ENCODE data around the gene MAGI1.

Gene MAGI1

DNA sequence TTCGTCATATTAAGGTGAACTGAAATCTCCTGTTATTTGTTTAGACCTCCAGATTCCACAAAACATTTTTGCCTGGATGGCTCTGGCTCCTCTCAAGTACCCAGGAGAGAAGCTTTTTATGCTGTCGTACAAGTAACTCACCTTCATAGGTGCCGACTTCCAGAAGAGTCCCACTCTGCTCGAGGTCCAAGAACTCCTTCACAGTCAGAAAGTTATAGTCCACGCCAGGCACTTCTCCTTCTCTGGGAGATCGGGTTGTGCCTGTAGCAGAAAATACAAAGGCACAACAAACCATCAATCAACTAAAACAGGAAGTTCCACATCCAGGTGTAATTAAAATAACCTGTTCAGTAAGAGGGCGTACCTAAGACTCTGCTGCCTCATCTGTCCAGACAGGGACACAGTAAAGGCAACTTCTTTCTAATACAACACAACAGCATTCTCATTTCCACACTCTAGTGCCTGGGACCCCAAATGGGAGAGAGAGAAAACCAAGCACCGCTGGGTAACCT is 545.3 kb downstream of the MAGI1 start:
- DNase-seq = peak; percentile 18

- no peak for DNase-seq
Observed at GRCh38 chr3:65492249-65492648, 546.5 kb downstream of the MAGI1 start.

DNA sequence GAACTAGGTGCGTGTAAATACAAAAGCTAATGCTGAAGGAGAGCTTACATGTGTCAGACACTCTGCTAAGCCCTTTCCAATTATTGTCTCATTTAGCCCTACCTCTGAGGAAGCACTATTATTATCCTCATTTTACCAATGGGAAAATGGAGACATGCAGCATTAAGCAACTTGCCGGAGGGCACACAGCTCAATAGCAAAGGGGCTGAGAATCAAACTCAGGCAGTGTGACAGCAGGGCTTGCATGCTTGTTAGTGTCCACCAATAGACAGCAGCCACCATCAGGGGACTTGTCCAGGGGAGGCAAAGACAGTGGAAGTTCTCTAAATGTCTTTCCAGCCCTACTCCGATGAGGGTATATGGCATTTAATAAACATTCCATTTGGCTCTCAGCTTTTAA is 548.6 kb downstream of the MAGI1 start:
- DNase-seq = no peak

GRCh38 chr3:65489253-65489652 is 549.5 kb downstream of the MAGI1 start:
- DNase-seq = no peak

GRCh38 chr3:65485826-65486469 is 552.8 kb downstream of the MAGI1 start:
- DNase-seq = no peak

DNA sequence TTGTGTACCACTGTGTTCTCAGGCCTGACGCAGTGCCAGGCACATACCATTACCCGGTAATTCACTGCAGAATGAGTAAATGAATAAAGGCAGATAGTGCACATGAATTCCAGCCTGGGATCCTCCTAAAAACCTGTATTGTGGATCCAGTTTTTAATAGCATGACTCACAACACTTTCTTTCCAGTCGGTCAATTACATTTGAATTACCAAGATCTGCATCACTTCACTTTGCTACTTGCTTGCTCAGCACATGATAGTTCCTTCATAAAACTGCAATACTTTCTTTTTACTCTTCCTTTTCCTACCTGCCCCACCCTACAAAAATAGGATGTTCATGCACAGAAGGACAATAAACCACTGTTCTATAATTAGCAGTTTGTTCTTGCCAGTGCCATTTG is 553.8 kb downstream of the MAGI1 start:
- no peak for DNase-seq

DNA sequence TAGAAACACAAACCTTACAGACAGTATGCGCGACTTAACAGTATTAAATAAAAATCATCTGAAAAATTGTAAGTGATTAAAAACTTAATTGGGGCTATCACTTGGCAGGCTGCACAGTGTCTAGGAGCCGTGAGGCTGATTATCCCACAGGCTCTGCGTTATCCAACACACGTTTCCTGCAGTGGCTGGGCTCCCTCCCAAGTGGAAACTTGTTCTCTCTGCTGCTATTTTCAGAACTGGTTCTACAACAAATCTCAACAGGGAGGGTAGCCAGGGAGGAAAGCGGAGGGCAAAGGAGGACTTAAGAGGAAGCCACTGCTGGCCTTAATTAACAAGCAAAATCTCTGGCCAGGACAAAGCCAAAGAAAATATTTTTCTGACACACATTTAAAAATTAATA is 555.2 kb downstream of the MAGI1 start:
- DNase-seq = peak; percentile 51

DNA sequence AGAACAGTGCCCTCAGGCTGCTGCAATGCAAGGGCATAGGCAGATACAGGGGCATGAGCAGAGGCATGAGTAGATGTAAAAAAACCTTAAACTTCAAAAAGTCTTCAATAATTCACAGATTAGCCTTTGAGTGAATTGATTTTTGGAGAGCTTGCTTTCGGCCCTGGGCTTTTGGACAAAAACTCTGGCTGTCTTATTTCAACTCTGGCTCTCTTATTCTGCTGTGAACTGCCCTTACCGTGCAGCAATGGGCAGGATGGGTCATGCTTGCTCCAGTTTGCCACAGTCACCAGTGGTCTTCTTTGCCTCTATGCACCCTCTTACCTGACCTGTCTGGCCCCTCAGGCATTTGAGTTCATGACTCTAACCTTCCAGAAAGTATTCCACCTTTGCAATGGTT is 555.7 kb downstream of the MAGI1 start:
- DNase-seq = no peak

DNA sequence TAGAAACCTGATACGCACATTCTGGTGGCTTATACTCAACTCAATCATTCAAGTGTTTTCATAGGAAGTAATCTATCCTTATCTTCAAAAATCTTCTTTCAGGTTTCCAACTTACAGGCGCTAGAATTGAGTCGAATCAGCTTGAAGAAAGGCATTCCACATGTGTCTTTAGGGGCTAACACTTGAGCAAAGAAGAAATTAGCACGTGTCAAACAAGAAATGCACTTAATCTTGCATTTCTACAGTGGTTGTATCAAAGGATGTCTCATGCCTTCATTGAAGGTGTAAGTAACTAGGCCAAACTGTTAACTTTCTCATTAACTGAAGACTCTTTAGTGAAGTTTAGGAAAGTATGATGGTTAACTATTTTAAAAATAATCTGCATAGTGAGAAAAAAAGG is 557.6 kb downstream of the MAGI1 start:
- DNase-seq = no peak

DNA sequence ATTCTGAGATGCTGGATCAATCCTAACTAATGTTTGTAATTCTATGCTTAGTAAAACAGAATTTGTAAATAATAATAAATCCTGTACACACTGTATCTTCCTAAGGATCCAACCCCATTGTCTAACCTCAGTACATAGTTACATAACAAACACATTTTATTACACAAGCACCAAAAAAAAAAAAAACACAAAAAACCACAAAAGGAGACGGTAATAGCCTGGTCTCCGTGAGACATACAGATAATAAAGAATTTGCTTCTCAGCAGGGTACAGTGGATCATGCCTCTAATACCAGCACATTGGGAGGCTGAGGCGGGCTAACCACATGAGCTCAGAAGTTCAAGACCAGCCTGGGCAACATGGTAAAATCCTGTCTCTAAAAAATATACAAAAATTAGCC is 558.7 kb downstream of the MAGI1 start:
- DNase-seq = no peak

GRCh38 chr3:65478551-65479500 is 559.9 kb downstream of the MAGI1 start:
- no peak for DNase-seq

DNA sequence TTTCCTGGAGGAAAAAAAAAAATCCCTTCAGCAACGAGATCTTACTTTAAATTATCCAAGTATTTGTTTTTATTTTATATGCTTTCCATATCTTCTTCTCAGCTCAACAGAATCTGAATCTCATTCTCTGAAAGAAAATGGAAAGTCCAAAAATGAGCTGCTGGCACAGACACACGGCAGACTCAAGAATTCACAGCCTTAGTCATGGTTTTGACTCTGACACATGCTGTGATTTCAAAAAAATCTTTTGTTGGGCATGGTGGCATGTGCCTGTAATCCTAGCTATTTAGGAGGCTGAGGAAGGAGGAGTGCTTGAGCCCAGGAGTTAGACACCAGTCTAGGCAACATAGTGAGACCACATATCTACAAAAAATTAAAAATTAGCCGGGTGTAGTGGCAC is 565.0 kb downstream of the MAGI1 start:
- DNase-seq = no peak

GRCh38 chr3:65472501-65472900 is 566.2 kb downstream of the MAGI1 start:
- DNase-seq = no peak

DNA sequence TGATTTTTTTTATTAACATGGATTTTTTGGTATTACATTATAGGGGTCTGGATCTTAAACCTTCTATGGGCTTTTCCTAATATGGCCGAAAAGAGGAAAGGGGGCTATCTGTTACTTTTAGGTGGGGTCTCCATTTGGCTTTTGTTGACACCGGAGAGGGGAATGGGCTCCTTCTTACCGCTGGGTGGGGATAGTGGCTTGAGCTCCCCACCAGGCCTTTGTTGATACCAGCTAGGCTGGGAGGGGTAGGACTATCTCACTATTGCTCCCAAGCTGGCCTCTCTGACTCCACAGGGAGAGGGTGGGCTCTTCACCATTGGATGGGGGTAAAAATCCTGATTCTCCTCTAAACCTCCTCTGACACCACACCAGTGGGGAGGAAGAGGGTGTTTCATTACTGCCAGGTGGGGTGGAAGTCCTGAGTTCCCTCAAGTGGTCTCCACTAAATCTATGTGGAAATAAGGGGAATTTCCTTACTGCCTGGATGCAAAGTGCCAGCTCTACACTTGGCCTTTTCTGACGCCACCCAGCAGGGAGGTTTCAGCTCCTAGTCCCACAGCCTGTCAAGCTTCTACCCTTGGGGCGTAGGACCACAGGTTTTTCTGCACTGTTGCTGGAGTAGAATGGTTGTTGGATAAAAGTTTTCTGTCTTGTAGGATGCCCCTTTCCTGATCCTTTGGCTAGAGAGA is 572.3 kb downstream of the MAGI1 start:
- no peak for DNase-seq

GRCh38 chr3:65449841-65450428 is 588.8 kb downstream of the MAGI1 start:
- no peak for DNase-seq

- DNase-seq = no peak
Observed at GRCh38 chr3:65448120-65448519, 590.6 kb downstream of the MAGI1 start.

GRCh38 chr3:65445573-65446169 is 593.0 kb downstream of the MAGI1 start:
- no peak for DNase-seq

- no peak for DNase-seq
Observed at GRCh38 chr3:65444447-65444815, 594.3 kb downstream of the MAGI1 start.

- no peak for DNase-seq
Observed at GRCh38 chr3:65443739-65444446, 594.8 kb downstream of the MAGI1 start.

GRCh38 chr3:65439641-65440284 is 599.0 kb downstream of the MAGI1 start:
- DNase-seq = peak; percentile 16

DNA sequence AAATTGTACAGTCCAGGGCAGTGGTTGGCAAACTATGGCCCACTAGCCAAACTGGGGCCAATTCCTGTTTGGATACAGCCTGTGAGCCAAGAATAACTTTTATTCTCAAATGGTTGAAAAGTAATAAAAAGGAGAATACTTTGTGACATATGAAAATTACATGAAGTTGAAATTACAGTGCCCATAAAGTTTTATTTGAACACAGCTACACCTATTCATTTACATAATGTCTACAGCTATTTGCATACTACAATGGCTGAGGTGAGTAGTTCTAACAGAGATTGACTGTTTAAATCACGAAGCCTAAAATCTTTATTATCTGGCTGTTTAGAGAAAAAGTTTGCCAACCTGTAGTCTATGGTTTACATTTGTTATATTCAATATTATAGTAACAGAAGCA is 600.1 kb downstream of the MAGI1 start:
- DNase-seq = no peak

- DNase-seq = no peak
Observed at GRCh38 chr3:65438096-65438495, 600.6 kb downstream of the MAGI1 start.

Measured in DMS153 (cell line).